ENCODE measurements around the gene HLA-DQB2. TPM values are rescaled to one million over a fixed set of nuclear protein-coding genes. Genes with fewer than 3 reads are reported as not detected.
A peak's percentile ranks its signal among the peaks of the same experiment; 100 is the strongest.
"Not testable (repeated sequence)": the region's sequence is repeated elsewhere in the genome, so short reads cannot be mapped to it uniquely, and the experiment has no call there.

Gene HLA-DQB2
- polyA plus RNA-seq, 6 donors from 2014 or later, result 59.3 to 118 (median 92.8) TPM; not detected in 2

GRCh38 chr6:32782923-32783322 is 19.6 kb upstream of the HLA-DQB2 start:
- H3K9me3 Mint-ChIP-seq, result peaks cover 0 to 13% (median 4%) of the 10 kb centered on the region in 7 donors
- not testable (repeated sequence) for DNase-seq; H3K27ac Mint-ChIP-seq; H3K36me3 Mint-ChIP-seq; ATAC-seq (ENCODE audit: low read depth in 2 of 2); H3K4me3 Mint-ChIP-seq; H3K27me3 Mint-ChIP-seq
- H3K4me1 Mint-ChIP-seq, result peaks cover 8 to 26% (median 10%) of the 10 kb centered on the region in 3 donors

- Mint-ChIP-seq H3K4me1 (peaks cover 8 to 24% (median 10%) of the 10 kb centered on the region in 3 donors), H3K27ac (no peak overlapping the region), H3K9me3 (peaks cover 0 to 13% (median 4%) of the 10 kb centered on the region in 7 donors), H3K36me3 (peaks cover 6 to 7% of the 10 kb centered on the region in 2 donors), H3K4me3 (no peak overlapping the region), H3K27me3 (peaks cover 0 to 4% (median 4%) of the 10 kb centered on the region in 3 donors)
- DNase-seq, result no peak
- no peak for ATAC-seq (ENCODE audit: low read depth in 2 of 2)
These were observed 15.7 kb upstream of the HLA-DQB2 start for GRCh38 chr6:32779036-32779435.

- Mint-ChIP-seq H3K4me1 (peaks cover 1 to 21% (median 4%) of the 10 kb centered on the region in 3 donors), H3K27ac (no peak overlapping the region), H3K9me3 (no peaks in the 10 kb centered on the region), H3K4me3 (no peak overlapping the region), H3K36me3 (no peaks in the 10 kb centered on the region), H3K27me3 (peaks cover 9 to 23% (median 10%) of the 10 kb centered on the region in 3 donors)
- ATAC-seq (ENCODE audit: low read depth in 2 of 2) (no peak), DNase-seq (no peak)
These were observed 11.7 kb upstream of the HLA-DQB2 start for GRCh38 chr6:32775071-32775470.

GRCh38 chr6:32774426-32774825 is 11.1 kb upstream of the HLA-DQB2 start:
- H3K27me3 Mint-ChIP-seq, result peaks cover 12 to 29% (median 16%) of the 10 kb centered on the region in 3 donors
- DNase-seq, result peak; percentile 24
- peak; percentile 88 to 89 for ATAC-seq (ENCODE audit: low read depth in 2 of 2)

GRCh38 chr6:32772656-32773055 is 9.3 kb upstream of the HLA-DQB2 start:
- Mint-ChIP-seq H3K4me1 (peaks cover 0 to 12% (median 4%) of the 10 kb centered on the region in 3 donors), H3K27ac (no peak overlapping the region), H3K9me3 (no peaks in the 10 kb centered on the region), H3K27me3 (peaks cover 19 to 43% (median 34%) of the 10 kb centered on the region in 3 donors), H3K4me3 (no peak overlapping the region), H3K36me3 (no peaks in the 10 kb centered on the region)
- DNase-seq (no peak), ATAC-seq (ENCODE audit: low read depth in 2 of 2) (no peak)

More at GRCh38 chr6:32774426-32774825, 11.1 kb upstream of the HLA-DQB2 start:
- Mint-ChIP-seq H3K9me3 (no peaks in the 10 kb centered on the region), H3K4me3 (no peak overlapping the region), H3K4me1 (peaks cover 0 to 16% (median 4%) of the 10 kb centered on the region in 3 donors), H3K36me3 (no peaks in the 10 kb centered on the region), H3K27ac (no peak overlapping the region)

GRCh38 chr6:32764048-32764447 is 716 bp upstream of the HLA-DQB2 start:
- Mint-ChIP-seq H3K36me3 (no peaks in the 10 kb centered on the region), H3K27ac (peak overlapping the region in 1 of 6 donors; percentile 26), H3K4me1 (no peaks in the 10 kb centered on the region), H3K27me3 (peaks cover 44 to 57% (median 49%) of the 10 kb centered on the region in 3 donors), H3K9me3 (no peaks in the 10 kb centered on the region), H3K4me3 (no peak overlapping the region)
- no peak for DNase-seq
- no peak for ATAC-seq (ENCODE audit: low read depth in 2 of 2)

- Mint-ChIP-seq H3K4me1 (no peaks in the 10 kb centered on the region), H3K27me3 (peaks cover 27 to 46% (median 35%) of the 10 kb centered on the region in 3 donors), H3K36me3 (no peaks in the 10 kb centered on the region), H3K4me3 (peak overlapping the region in 4 of 8 donors; percentile 40 to 76 (median 62)), H3K27ac (peak overlapping the region in 1 of 6 donors; percentile 9), H3K9me3 (no peaks in the 10 kb centered on the region)
- ATAC-seq (ENCODE audit: low read depth in 2 of 2) (no peak), DNase-seq (no peak)
These were observed 1.8 kb downstream of the HLA-DQB2 start for GRCh38 chr6:32761548-32761947.

- peaks cover 22 to 43% (median 34%) of the 10 kb centered on the region in 3 donors for H3K27me3 Mint-ChIP-seq
- H3K36me3 Mint-ChIP-seq, result no peaks in the 10 kb centered on the region
- peak overlapping the region in 7 of 8 donors; percentile 40 to 87 (median 76) for H3K4me3 Mint-ChIP-seq
- no peaks in the 10 kb centered on the region for H3K9me3 Mint-ChIP-seq
- H3K4me1 Mint-ChIP-seq, result no peaks in the 10 kb centered on the region
- ATAC-seq (ENCODE audit: low read depth in 2 of 2) (peak; percentile 64 to 78), DNase-seq (no peak)
- peak overlapping the region in 5 of 6 donors; percentile 9 to 75 (median 26) for H3K27ac Mint-ChIP-seq
These were observed 2.3 kb downstream of the HLA-DQB2 start for GRCh38 chr6:32761072-32761471.

- H3K9me3 Mint-ChIP-seq, result no peaks in the 10 kb centered on the region
- no peaks in the 10 kb centered on the region for H3K4me1 Mint-ChIP-seq
- ATAC-seq (ENCODE audit: low read depth in 2 of 2) (no peak), DNase-seq (no peak)
- H3K27ac Mint-ChIP-seq, result no peak overlapping the region
- no peaks in the 10 kb centered on the region for H3K36me3 Mint-ChIP-seq
- peaks cover 27 to 44% (median 36%) of the 10 kb centered on the region in 3 donors for H3K27me3 Mint-ChIP-seq
- H3K4me3 Mint-ChIP-seq, result no peak overlapping the region
These were observed 3.7 kb downstream of the HLA-DQB2 start for GRCh38 chr6:32759669-32760068.

GRCh38 chr6:32752580-32752979 is 10.8 kb downstream of the HLA-DQB2 start:
- H3K4me1 Mint-ChIP-seq, result no peaks in the 10 kb centered on the region
- H3K36me3 Mint-ChIP-seq, result no peaks in the 10 kb centered on the region
- no peak overlapping the region for H3K4me3 Mint-ChIP-seq
- H3K27ac Mint-ChIP-seq, result no peak overlapping the region
- no peak for ATAC-seq (ENCODE audit: low read depth in 2 of 2)
- H3K27me3 Mint-ChIP-seq, result peaks cover 22 to 30% (median 27%) of the 10 kb centered on the region in 3 donors
- no peak for DNase-seq
- H3K9me3 Mint-ChIP-seq, result no peaks in the 10 kb centered on the region

GRCh38 chr6:32745649-32746048 is 17.7 kb downstream of the HLA-DQB2 start:
- ATAC-seq (ENCODE audit: low read depth in 2 of 2); H3K9me3 Mint-ChIP-seq; H3K4me1 Mint-ChIP-seq; H3K36me3 Mint-ChIP-seq; DNase-seq: not testable (repeated sequence)
- Mint-ChIP-seq H3K27me3 (peaks cover 39 to 50% (median 46%) of the 10 kb centered on the region in 3 donors), H3K4me3 (peak overlapping the region in 5 of 8 donors; percentile 26 to 63 (median 43)), H3K27ac (peak overlapping the region in 1 of 6 donors; percentile 26)

- ATAC-seq (ENCODE audit: low read depth in 2 of 2) (no peak), DNase-seq (no peak)
- H3K36me3 Mint-ChIP-seq, result no peaks in the 10 kb centered on the region
- no peaks in the 10 kb centered on the region for H3K4me1 Mint-ChIP-seq
- no peak overlapping the region for H3K4me3 Mint-ChIP-seq
- H3K27me3 Mint-ChIP-seq, result peaks cover 41 to 54% (median 46%) of the 10 kb centered on the region in 3 donors
- no peaks in the 10 kb centered on the region for H3K9me3 Mint-ChIP-seq
- no peak overlapping the region for H3K27ac Mint-ChIP-seq
These were observed 18.6 kb downstream of the HLA-DQB2 start for GRCh38 chr6:32744776-32745175.

GRCh38 chr6:32742374-32742773 is 21.0 kb downstream of the HLA-DQB2 start:
- Mint-ChIP-seq H3K27me3 (peaks cover 47 to 62% (median 52%) of the 10 kb centered on the region in 3 donors), H3K4me3 (peak overlapping the region in 1 of 8 donors; percentile 20), H3K9me3 (no peaks in the 10 kb centered on the region), H3K4me1 (no peaks in the 10 kb centered on the region), H3K36me3 (no peaks in the 10 kb centered on the region), H3K27ac (peak overlapping the region in 2 of 6 donors; percentile 35 to 60)
- ATAC-seq (ENCODE audit: low read depth in 2 of 2) (peak in 1 of 2 donors; percentile 18), DNase-seq (no peak)
